ENCODE data around the gene ERCC1. TPM values are rescaled to one million over a fixed set of nuclear protein-coding genes. Genes with fewer than 3 reads are reported as not detected.
A peak's percentile ranks its signal among the peaks of the same experiment; 100 is the strongest.

ERCC1 gene
- total and polyA plus RNA-seq, 2 of the 13 experiments (the other 11 are each of a cell fraction or from before 2014, with no cell fraction given), result 40.0 to 66.4 TPM

DNA sequence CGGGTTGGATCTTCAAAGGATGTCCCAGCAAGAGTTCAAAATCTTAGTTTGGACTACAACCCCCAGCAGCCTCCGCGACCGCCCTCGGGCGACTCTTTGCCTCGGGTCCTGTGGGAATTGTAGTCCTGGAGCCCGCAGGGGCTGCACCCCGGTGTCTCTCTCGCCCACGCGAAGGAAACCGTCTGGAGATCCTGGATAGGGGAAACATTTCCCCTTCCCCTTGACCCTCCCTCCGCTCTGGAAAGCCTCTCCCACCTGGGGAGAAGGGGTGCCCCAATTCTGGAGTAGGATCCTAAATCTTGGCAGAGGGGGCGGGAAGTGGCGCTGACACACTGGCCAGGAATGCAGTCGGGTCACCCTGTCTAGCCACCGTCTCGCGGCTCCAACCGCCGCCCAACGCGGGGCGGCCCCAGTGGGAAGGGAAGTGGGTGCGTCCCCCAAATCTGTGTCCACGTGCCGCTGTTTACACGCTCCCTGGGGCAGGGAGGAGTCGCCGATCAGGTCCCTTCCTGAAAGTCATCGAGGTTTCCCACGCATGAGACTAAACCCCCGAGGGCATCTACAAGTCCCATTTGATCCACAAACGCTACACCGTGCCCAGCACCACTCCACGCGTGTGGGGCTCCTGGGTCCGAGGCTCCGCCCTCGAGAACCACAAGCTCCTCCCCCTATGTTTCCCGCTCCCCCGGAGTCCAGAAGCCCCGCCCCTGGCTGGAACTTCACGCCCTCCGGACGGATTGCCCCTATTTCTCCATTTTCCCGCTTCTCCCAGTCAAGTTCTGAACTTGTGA is 18.1 kb downstream of the ERCC1 start (continued):
- TF ChIP-seq, protein P1, sequence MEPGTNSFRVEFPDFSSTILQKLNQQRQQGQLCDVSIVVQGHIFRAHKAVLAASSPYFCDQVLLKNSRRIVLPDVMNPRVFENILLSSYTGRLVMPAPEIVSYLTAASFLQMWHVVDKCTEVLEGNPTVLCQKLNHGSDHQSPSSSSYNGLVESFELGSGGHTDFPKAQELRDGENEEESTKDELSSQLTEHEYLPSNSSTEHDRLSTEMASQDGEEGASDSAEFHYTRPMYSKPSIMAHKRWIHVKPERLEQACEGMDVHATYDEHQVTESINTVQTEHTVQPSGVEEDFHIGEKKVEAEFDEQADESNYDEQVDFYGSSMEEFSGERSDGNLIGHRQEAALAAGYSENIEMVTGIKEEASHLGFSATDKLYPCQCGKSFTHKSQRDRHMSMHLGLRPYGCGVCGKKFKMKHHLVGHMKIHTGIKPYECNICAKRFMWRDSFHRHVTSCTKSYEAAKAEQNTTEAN (CRISPR knock-in tag; conservative IDR thresholded peaks at IDR 0.05), result no peak
- no peak for TF ChIP-seq RBAK (CRISPR knock-in tag; IDR thresholded peaks at IDR 0.05)
- TF ChIP-seq, protein P2, sequence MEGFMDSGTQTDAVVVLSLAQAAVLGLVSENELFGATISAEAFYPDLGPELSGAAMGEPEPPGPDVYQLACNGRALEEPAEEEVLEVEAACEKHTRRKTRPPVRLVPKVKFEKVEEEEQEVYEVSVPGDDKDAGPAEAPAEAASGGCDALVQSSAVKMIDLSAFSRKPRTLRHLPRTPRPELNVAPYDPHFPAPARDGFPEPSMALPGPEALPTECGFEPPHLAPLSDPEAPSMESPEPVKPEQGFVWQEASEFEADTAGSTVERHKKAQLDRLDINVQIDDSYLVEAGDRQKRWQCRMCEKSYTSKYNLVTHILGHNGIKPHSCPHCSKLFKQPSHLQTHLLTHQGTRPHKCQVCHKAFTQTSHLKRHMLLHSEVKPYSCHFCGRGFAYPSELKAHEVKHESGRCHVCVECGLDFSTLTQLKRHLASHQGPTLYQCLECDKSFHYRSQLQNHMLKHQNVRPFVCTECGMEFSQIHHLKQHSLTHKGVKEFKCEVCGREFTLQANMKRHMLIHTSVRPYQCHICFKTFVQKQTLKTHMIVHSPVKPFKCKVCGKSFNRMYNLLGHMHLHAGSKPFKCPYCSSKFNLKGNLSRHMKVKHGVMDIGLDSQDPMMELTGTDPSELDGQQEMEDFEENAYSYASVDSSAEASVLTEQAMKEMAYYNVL (CRISPR knock-in tag; IDR thresholded peaks at IDR 0.05; ENCODE audit: borderline replicate concordance), result no peak; the same call in 1 of the 2 replicates
- no peak for TF ChIP-seq ZNF296 (CRISPR knock-in tag; conservative IDR thresholded peaks at IDR 0.05)
- TF ChIP-seq ARID2 (CRISPR knock-in tag; IDR thresholded peaks at IDR 0.05; ENCODE audit: borderline replicate concordance), result no peak
- no peak; the same call in 1 of the 2 replicates for TF ChIP-seq ZKSCAN8 (CRISPR knock-in tag; IDR thresholded peaks at IDR 0.05; ENCODE audit: borderline replicate concordance)
- TF ChIP-seq YEATS4 (CRISPR knock-in tag; IDR thresholded peaks at IDR 0.05; ENCODE audit: borderline replicate concordance), result no peak
- TF ChIP-seq, protein P3, sequence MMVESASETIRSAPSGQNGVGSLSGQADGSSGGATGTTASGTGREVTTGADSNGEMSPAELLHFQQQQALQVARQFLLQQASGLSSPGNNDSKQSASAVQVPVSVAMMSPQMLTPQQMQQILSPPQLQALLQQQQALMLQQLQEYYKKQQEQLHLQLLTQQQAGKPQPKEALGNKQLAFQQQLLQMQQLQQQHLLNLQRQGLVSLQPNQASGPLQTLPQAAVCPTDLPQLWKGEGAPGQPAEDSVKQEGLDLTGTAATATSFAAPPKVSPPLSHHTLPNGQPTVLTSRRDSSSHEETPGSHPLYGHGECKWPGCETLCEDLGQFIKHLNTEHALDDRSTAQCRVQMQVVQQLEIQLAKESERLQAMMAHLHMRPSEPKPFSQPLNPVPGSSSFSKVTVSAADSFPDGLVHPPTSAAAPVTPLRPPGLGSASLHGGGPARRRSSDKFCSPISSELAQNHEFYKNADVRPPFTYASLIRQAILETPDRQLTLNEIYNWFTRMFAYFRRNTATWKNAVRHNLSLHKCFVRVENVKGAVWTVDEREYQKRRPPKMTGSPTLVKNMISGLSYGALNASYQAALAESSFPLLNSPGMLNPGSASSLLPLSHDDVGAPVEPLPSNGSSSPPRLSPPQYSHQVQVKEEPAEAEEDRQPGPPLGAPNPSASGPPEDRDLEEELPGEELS (CRISPR knock-in tag; IDR thresholded peaks at IDR 0.05), result no peak
- no peak for TF ChIP-seq ZSCAN12 (CRISPR knock-in tag; IDR thresholded peaks at IDR 0.05)
- TF ChIP-seq NPAS2 (CRISPR knock-in tag; IDR thresholded peaks at IDR 0.05; ENCODE audit: borderline replicate concordance), result no peak
- no peak for TF ChIP-seq ZSCAN29 (CRISPR knock-in tag; conservative IDR thresholded peaks at IDR 0.05)
- peak; percentile 60; the same call in 1 of the 2 replicates for TF ChIP-seq ZNF264 (CRISPR knock-in tag; IDR thresholded peaks at IDR 0.05)
- TF ChIP-seq, protein P4, sequence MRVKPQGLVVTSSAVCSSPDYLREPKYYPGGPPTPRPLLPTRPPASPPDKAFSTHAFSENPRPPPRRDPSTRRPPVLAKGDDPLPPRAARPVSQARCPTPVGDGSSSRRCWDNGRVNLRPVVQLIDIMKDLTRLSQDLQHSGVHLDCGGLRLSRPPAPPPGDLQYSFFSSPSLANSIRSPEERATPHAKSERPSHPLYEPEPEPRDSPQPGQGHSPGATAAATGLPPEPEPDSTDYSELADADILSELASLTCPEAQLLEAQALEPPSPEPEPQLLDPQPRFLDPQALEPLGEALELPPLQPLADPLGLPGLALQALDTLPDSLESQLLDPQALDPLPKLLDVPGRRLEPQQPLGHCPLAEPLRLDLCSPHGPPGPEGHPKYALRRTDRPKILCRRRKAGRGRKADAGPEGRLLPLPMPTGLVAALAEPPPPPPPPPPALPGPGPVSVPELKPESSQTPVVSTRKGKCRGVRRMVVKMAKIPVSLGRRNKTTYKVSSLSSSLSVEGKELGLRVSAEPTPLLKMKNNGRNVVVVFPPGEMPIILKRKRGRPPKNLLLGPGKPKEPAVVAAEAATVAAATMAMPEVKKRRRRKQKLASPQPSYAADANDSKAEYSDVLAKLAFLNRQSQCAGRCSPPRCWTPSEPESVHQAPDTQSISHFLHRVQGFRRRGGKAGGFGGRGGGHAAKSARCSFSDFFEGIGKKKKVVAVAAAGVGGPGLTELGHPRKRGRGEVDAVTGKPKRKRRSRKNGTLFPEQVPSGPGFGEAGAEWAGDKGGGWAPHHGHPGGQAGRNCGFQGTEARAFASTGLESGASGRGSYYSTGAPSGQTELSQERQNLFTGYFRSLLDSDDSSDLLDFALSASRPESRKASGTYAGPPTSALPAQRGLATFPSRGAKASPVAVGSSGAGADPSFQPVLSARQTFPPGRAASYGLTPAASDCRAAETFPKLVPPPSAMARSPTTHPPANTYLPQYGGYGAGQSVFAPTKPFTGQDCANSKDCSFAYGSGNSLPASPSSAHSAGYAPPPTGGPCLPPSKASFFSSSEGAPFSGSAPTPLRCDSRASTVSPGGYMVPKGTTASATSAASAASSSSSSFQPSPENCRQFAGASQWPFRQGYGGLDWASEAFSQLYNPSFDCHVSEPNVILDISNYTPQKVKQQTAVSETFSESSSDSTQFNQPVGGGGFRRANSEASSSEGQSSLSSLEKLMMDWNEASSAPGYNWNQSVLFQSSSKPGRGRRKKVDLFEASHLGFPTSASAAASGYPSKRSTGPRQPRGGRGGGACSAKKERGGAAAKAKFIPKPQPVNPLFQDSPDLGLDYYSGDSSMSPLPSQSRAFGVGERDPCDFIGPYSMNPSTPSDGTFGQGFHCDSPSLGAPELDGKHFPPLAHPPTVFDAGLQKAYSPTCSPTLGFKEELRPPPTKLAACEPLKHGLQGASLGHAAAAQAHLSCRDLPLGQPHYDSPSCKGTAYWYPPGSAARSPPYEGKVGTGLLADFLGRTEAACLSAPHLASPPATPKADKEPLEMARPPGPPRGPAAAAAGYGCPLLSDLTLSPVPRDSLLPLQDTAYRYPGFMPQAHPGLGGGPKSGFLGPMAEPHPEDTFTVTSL (CRISPR knock-in tag; IDR thresholded peaks at IDR 0.05; ENCODE audit: borderline replicate concordance), result 0 out of 2 replicates have a peak, but pooled peaks have one; percentile 31
- TF ChIP-seq AKAP8 (CRISPR knock-in tag; IDR thresholded peaks at IDR 0.05), result no peak
- TF ChIP-seq ZNF230 (CRISPR knock-in tag; IDR thresholded peaks at IDR 0.05), result no peak
- no peak for TF ChIP-seq CENPX (CRISPR knock-in tag; IDR thresholded peaks at IDR 0.05)
- no peak for TF ChIP-seq ZNF3 (CRISPR knock-in tag; IDR thresholded peaks at IDR 0.05)
- peak; percentile 75 for TF ChIP-seq ATF1 (CRISPR knock-in tag; IDR thresholded peaks at IDR 0.05)
- TF ChIP-seq PTBP1 (IDR thresholded peaks at IDR 0.05; ENCODE audit: low read depth, low read length, poor library complexity, severe bottlenecking), result no peak
